Activated CD8-positive, alpha-beta T cell treated with anti-CD3 and anti-CD28 coated beads for 36 hours (primary cell): Measurements from ENCODE around the gene MRPL53. TPM values are rescaled to one million over a fixed set of nuclear protein-coding genes. Genes with fewer than 3 reads are reported as not detected.
A peak's percentile ranks its signal among the peaks of the same experiment; 100 is the strongest.

Experiments
- ATAC-seq: fragments of 200-7000 bp; cut with Tn5 transposase; one replicate; pipeline ENCODE4 v1.10.0; 2021; ENCODE audit warnings: mild to moderate bottlenecking, moderate library complexity
- CTCF ChIA-PET: fragments of 350-600 bp; sonication (Branson Sonifier 250); formaldehyde crosslinking; loops from one replicate; lab custom pipeline; 2021; ENCODE audit warnings: antibody characterized with exemption; lab: Charles Lee
- POLR2A ChIA-PET: fragments of 350-600 bp; sonication (Branson Sonifier 250); formaldehyde crosslinking; loops from one replicate; lab custom pipeline; 2021; ENCODE audit warnings: antibody characterized with exemption; lab: Charles Lee
- DNase-seq: peaks from one replicate; pipeline ENCODE4 v3.0.0-alpha.2; 2020
- H3K27ac Mint-ChIP-seq: one replicate; pipeline ENCODE4 v1.8.0; 2021; ENCODE audit warnings: mild to moderate bottlenecking, mixed read lengths
- H3K27me3 Mint-ChIP-seq: one replicate; pipeline ENCODE4 v1.8.0; 2021; ENCODE audit warnings: mixed read lengths
- H3K36me3 Mint-ChIP-seq: one replicate; pipeline ENCODE4 v1.8.0; 2021; ENCODE audit warnings: low read depth, mixed read lengths
- H3K4me1 Mint-ChIP-seq: one replicate; pipeline ENCODE4 v1.8.0; 2021; ENCODE audit warnings: low read depth, mixed read lengths
- H3K4me3 Mint-ChIP-seq: one replicate; pipeline ENCODE4 v1.8.0; 2021; ENCODE audit warnings: mild to moderate bottlenecking, moderate library complexity, mixed read lengths
- H3K9me3 Mint-ChIP-seq: one replicate; pipeline ENCODE4 v1.8.0; 2021; ENCODE audit warnings: mixed read lengths
- intact Hi-C: fragments of 100-400 bp; cut with micrococcal nuclease; formaldehyde crosslinking; loops from one replicate; pipeline ENCODE4 v1.10.0; 2022
- total RNA-seq, 2 experiments: library from RNA; stranded (reverse); gene quantifications; one replicate each; pipeline ENCODE4 v1.2.3, GENCODE V29; 2021
- TF ChIP-seq, protein P1 (sequence below): fragments of 200-600 bp; IDR thresholded peaks from one replicate; pipeline ENCODE4 v1.8.0; 2022; ENCODE audit warnings: antibody characterized with exemption, mild to moderate bottlenecking

The MRPL53 gene
- total RNA-seq, 2 experiments from 2014 or later: 111 to 113 TPM

DNA sequence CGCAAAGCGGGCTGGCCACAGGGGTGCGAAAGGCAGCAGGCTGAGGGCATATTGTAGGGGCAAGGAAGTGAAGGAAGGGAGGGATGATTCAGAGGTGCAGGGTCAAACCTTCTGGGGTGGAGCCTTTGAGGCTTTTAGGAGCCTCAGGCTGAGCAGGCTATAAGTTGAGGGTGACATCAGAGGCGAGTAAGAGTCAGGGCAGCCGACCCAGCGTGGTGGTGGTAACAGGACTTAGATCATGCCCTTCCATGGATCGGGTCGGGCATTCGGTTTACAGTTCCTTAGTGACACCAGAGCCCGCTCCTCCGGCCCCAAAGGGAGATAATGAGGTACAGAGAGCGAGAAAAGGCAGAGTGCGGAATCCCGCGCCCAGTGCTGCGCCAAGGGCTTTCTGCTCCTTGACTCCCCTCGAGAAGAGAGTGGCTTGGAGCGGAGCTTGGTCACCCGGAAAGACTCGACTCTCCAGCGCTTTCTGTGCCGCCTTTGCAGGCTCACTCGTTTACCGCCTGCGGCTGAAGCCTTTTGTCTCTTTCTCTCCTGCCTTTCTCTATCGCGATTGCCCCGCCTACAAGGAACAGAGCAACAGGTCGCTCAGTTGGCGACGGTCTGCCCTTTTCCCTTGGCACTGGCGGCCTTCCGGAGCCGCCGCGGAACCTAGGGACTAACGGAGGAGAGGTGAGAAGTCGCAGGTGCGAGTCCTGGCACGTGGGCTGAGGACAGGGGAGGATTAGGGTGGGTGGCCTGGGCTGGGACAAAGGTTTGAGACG, 26.2 kb upstream of the MRPL53 start:
- Mint-ChIP-seq H3K4me3 (peak overlapping the region; percentile 78), H3K36me3 (peaks cover 6% of the 10 kb centered on the region), H3K27ac (peak overlapping the region; percentile 63), H3K9me3 (no peaks in the 10 kb centered on the region), H3K27me3 (peaks cover 46% of the 10 kb centered on the region), H3K4me1 (peaks cover 28% of the 10 kb centered on the region)
- peak; percentile 59 for DNase-seq
- ChIA-PET CTCF (interaction anchor here (1.0 to 3.0 kb wide), 4 partner anchors 10 to 33 kb away, joined by 3 to 17 read pairs (median 6); partner anchors contain the start of genes CCDC142 and TTC31), POLR2A (interaction anchor here (0.9 to 5.2 kb wide), 9 partner anchors 11 to 87 kb away, joined by 3 to 23 read pairs (median 4); partner anchors contain the start of genes CCDC142, MRPL53, TTC31 and WBP1)
- intact Hi-C loops: no loop called here
- peak; percentile 67 for ATAC-seq
- TF ChIP-seq, protein P1, sequence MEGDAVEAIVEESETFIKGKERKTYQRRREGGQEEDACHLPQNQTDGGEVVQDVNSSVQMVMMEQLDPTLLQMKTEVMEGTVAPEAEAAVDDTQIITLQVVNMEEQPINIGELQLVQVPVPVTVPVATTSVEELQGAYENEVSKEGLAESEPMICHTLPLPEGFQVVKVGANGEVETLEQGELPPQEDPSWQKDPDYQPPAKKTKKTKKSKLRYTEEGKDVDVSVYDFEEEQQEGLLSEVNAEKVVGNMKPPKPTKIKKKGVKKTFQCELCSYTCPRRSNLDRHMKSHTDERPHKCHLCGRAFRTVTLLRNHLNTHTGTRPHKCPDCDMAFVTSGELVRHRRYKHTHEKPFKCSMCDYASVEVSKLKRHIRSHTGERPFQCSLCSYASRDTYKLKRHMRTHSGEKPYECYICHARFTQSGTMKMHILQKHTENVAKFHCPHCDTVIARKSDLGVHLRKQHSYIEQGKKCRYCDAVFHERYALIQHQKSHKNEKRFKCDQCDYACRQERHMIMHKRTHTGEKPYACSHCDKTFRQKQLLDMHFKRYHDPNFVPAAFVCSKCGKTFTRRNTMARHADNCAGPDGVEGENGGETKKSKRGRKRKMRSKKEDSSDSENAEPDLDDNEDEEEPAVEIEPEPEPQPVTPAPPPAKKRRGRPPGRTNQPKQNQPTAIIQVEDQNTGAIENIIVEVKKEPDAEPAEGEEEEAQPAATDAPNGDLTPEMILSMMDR: no peak

DNA sequence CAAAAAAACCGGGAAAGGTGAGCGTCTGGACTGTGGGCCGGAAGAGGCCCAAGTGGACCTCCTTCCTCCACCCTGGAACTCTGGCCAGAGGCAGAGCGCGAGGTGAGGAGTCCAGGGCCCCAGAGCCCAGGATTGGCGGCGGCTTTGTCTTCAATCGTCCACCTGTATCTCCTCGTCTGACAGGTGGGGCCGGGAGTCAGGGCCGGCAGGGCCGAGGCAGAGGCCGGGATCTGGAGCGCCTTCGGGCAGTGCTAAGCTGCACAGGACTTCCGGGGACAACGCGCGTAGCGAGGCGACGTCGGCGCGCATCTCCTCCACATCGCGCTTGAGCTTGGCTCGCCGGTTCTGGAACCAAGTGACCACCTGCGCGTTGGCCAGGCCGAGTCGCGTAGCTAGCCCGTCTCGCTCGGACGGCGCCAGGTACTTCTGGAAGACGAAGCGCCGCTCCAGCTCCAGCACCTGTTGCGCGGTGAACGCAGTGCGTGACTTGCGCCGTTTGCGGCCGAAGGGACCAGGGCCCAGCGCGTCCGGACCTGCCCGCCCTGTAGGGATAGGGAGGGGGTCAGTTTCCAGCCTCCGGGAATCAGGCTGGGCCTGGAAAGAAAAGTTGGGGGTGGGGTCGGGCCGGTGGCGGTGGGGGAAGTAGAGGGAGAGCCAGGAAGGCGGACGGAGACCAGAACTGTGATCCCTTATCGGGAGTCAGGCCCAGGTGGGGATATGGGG, 25.5 kb upstream of the MRPL53 start:
- POLR2A ChIA-PET: interaction anchor here (0.9 to 5.2 kb wide), 6 partner anchors 12 to 79 kb away, joined by 3 to 23 read pairs (median 4); partner anchors contain the start of genes CCDC142, MRPL53, TTC31 and WBP1
- CTCF ChIA-PET: interaction anchor here (1.5 to 3.0 kb wide), 3 partner anchors 11 to 89 kb away, joined by 3 to 17 read pairs (median 5); partner anchors contain the start of genes CCDC142 and TTC31
- peaks cover 6% of the 10 kb centered on the region for H3K36me3 Mint-ChIP-seq
- H3K4me3 Mint-ChIP-seq: peak overlapping the region; percentile 78
- H3K9me3 Mint-ChIP-seq: no peaks in the 10 kb centered on the region
- peak overlapping the region; percentile 63 for H3K27ac Mint-ChIP-seq
- peaks cover 21% of the 10 kb centered on the region for H3K4me1 Mint-ChIP-seq
- TF ChIP-seq, protein P1: no peak
- peaks cover 43% of the 10 kb centered on the region for H3K27me3 Mint-ChIP-seq
- DNase-seq (peak; percentile 39), ATAC-seq (peak; percentile 25)
- intact Hi-C loops: no loop called here

DNA sequence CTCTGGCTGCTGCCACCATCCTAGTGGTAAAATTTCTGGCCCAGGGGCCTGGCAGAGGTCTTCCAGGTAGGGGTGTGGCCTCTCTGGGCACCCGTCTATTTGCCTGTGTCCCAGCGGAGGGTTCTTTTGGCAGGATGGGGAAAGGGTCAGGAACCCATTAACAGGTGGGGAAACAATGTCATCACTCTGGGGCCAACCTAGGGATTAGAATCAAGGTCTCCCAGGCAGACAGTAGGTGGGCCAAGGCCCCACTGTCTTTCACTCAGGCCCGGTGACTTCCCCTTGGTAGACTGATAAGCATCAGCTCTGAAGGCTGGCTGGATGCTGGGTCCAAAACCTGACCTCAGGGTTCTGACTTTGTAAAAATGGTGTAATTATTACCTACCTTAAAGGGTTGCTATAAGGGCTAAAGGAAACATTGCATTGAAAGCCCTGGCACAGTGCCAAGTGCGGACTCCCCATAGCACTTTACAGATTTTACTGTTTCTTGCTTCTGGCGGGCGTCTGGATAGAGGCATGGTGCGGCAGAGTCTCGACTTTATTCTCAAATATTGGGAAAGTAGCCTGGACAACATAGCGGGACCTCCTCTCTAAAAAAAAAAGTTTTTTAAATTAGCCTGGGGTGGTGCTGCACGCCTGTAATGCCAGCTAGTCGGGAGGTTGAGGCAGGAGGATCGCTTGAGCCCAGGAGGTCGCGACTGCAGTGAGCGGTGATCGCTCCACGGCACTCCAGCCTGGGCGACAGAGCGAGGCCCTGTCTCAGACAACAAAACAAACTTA, 24.7 kb upstream of the MRPL53 start:
- peaks cover 6% of the 10 kb centered on the region for H3K36me3 Mint-ChIP-seq

DNA sequence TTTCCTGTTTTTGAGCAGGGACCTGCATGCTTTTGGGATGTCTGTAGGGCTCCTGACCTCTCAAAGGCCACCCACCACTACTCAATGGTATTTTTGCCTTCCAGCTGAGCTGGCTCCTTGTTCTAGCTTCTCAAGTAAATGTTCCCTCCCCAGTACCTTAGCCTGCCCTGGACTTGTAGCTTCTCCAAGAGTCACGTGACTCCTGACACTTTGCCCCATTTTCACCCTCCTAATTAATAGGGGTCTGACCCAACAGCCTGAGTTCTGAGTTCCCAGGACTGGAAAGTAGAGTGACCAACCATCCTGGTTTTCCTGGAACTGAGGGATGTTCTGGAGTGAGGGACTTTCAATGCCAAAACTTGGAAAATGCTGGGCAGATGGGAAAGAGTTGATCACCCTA, 23.0 kb upstream of the MRPL53 start:
- ATAC-seq (no peak), DNase-seq (no peak)
- H3K4me3 Mint-ChIP-seq: no peak overlapping the region
- intact Hi-C loops: no loop called here
- CTCF ChIA-PET: interaction anchor here (5.7 kb wide), 1 partner anchor 12 kb away, joined by 32 read pairs; the partner anchor contains the start of genes CCDC142 and TTC31
- H3K27me3 Mint-ChIP-seq: peaks cover 19% of the 10 kb centered on the region
- POLR2A ChIA-PET: interaction anchor here (0.6 to 1.4 kb wide), 7 partner anchors 9 to 144 kb away, joined by 3 to 4 read pairs (median 4); partner anchors contain the start of gene PCGF1
- no peak overlapping the region for H3K27ac Mint-ChIP-seq
- peaks cover 8% of the 10 kb centered on the region for H3K36me3 Mint-ChIP-seq
- no peaks in the 10 kb centered on the region for H3K9me3 Mint-ChIP-seq
- peaks cover 11% of the 10 kb centered on the region for H3K4me1 Mint-ChIP-seq
- TF ChIP-seq, protein P1: no peak

More for the DNA sequence above, 24.7 kb upstream of the MRPL53 start:
- peaks cover 35% of the 10 kb centered on the region for H3K27me3 Mint-ChIP-seq
- H3K4me3 Mint-ChIP-seq: peak overlapping the region; percentile 78
- TF ChIP-seq, protein P1: no peak
- ATAC-seq (no peak), DNase-seq (no peak)
- peaks cover 13% of the 10 kb centered on the region for H3K4me1 Mint-ChIP-seq
- intact Hi-C loops: no loop called here
- H3K27ac Mint-ChIP-seq: no peak overlapping the region
- no peaks in the 10 kb centered on the region for H3K9me3 Mint-ChIP-seq
- POLR2A ChIA-PET: interaction anchor here (0.8 to 5.2 kb wide), 6 partner anchors 9 to 80 kb away, joined by 3 to 23 read pairs (median 4); partner anchors contain the start of genes CCDC142, MRPL53, TTC31 and WBP1
- CTCF ChIA-PET: interaction anchor here (1.3 to 3.0 kb wide), 3 partner anchors 10 to 90 kb away, joined by 3 to 17 read pairs (median 4); partner anchors contain the start of genes CCDC142, PCGF1 and TTC31
